Esophagus squamous epithelium (tissue), 4 donors: Measurements from ENCODE around the gene ALG8.

ENCODE experiments used
- CTCF ChIP-seq, 6 experiments: fragments of 450-650 bp in 4 of 6; fragments of 200-600 bp in 2 of 6; sonication (generic) in 2 of 6; IDR thresholded peaks; one replicate each; pipeline ENCODE4 v1.5.1; 2016 to 2019; ENCODE audit warnings: antibody characterized with exemption in 6 of 6, mild to moderate bottlenecking in 4 of 6, moderate library complexity in 4 of 6
- POLR2A ChIP-seq, 4 donors: fragments of 450-650 bp; IDR thresholded peaks; one replicate each; pipeline ENCODE4 v1.6.1; 2017; ENCODE audit warnings: antibody characterized with exemption in 4 of 4, mild to moderate bottlenecking in 4 of 4, moderate library complexity in 3 of 4

DNA sequence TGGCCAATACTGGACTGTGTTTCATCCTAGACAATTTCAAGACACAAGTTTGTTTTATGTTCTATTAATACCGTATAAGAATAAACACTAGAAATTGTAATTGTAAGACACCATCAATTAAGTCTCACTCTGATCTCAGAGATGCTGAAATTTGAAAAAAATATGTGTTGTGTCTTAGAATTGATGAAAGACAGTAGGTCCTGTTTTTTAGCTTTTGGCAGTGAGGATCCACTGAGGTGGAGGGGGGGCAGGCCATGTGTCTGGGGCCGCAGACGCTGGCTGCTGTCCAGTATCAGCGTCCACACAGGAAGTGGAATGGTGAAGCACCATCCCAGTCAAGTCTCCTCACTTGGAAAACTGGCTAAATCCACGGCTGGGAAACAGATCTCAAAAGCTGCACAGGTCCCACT is 22.5 kb upstream of the ALG8 start:
- no peak for TF ChIP-seq CTCF (IDR thresholded peaks at IDR 0.05)
- no peak for TF ChIP-seq POLR2A (IDR thresholded peaks at IDR 0.05)
